A673 (cell line): ENCODE results near the gene CYP4F11.

Experiments
- CTCF ChIP-seq: fragments of 300-800, 200-600 bp; sonication (generic); conservative IDR thresholded peaks from 2 replicates; pipeline ENCODE4 v1.5.1; 2017; ENCODE audit warnings: low read depth, mild to moderate bottlenecking, antibody characterized with exemption, low read length, moderate library complexity, mixed read lengths
- EZH2 ChIP-seq: fragments of 200-600 bp; sonication (generic); IDR thresholded peaks from 2 replicates; pipeline ENCODE4 v1.6.1; 2017; ENCODE audit warnings: borderline replicate concordance, low read depth, mild to moderate bottlenecking, mixed read lengths, antibody characterized with exemption, low read length; ENCODE audit not compliant: poor library complexity, severe bottlenecking

GRCh38 chr19:15905026-15905425 lies 29.3 kb downstream of the CYP4F11 start:
- TF ChIP-seq CTCF (no peak), EZH2 (no peak)
